C4-2B (cell line): ENCODE data around the gene CYSTM1.

Source experiments
- ZFX ChIP-seq: fragments of 450-650 bp; IDR thresholded peaks from 2 replicates; pipeline ENCODE4 v1.6.1; 2017
- TF ChIP-seq, protein P1 (sequence below): fragments of 450-650 bp; conservative IDR thresholded peaks from 2 replicates; pipeline ENCODE4 v1.5.1; 2017; ENCODE audit warnings: mild to moderate bottlenecking

DNA sequence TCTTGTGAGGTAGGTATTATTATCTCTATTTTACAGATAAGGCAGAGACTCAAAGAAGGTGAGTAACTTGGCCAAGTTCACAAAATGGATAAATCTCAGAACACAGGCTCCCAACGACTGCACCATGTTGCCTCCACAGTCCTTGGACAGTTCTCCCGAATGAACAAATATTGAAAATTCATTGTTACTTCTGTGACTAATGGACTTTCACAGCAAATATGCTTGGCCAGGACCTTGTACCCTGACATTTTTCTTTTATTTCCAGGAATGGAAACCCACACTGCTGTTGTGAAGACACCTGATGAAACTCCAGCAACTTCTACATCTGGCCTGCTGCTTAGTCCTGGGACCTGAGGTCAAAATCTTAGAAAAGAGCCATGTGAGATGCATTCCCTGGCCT lies 2.5 kb upstream of the CYSTM1 start:
- TF ChIP-seq, protein P1, sequence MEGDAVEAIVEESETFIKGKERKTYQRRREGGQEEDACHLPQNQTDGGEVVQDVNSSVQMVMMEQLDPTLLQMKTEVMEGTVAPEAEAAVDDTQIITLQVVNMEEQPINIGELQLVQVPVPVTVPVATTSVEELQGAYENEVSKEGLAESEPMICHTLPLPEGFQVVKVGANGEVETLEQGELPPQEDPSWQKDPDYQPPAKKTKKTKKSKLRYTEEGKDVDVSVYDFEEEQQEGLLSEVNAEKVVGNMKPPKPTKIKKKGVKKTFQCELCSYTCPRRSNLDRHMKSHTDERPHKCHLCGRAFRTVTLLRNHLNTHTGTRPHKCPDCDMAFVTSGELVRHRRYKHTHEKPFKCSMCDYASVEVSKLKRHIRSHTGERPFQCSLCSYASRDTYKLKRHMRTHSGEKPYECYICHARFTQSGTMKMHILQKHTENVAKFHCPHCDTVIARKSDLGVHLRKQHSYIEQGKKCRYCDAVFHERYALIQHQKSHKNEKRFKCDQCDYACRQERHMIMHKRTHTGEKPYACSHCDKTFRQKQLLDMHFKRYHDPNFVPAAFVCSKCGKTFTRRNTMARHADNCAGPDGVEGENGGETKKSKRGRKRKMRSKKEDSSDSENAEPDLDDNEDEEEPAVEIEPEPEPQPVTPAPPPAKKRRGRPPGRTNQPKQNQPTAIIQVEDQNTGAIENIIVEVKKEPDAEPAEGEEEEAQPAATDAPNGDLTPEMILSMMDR: no peak
- TF ChIP-seq ZFX: no peak
